22Rv1 (cell line): Measurements from ENCODE around the gene INTS11.

Source experiments
- H3K27ac ChIP-seq: fragments of 450-650 bp; 2 replicates; pipeline ENCODE4 v1.5.1; 2017
- CTCF ChIP-seq: fragments of 450-650 bp; IDR thresholded peaks from 2 replicates; pipeline ENCODE4 v1.5.1; 2017; ENCODE audit warnings: mild to moderate bottlenecking
- ZFX ChIP-seq: fragments of 450-650 bp; IDR thresholded peaks from 2 replicates; pipeline ENCODE4 v1.6.1; 2017; ENCODE audit warnings: antibody characterized with exemption, borderline replicate concordance

Gene INTS11

GRCh38 chr1:1345384-1345783, 20.9 kb upstream of the INTS11 start:
- no peak for TF ChIP-seq CTCF
- TF ChIP-seq ZFX, result no peak
- H3K27ac ChIP-seq, result no peak overlapping the region

- TF ChIP-seq CTCF (peak; percentile 43), ZFX (no peak)
- H3K27ac ChIP-seq, result no peak overlapping the region
Measured at GRCh38 chr1:1344655-1345361, 20.3 kb upstream of the INTS11 start.

- no peak overlapping the region for H3K27ac ChIP-seq
- TF ChIP-seq ZFX, result no peak
- no peak for TF ChIP-seq CTCF
Measured at GRCh38 chr1:1343811-1344421, 19.5 kb upstream of the INTS11 start.

- TF ChIP-seq ZFX, result no peak
- H3K27ac ChIP-seq, result no peak overlapping the region
Measured at GRCh38 chr1:1342584-1343115, 18.2 kb upstream of the INTS11 start.

- TF ChIP-seq ZFX (no peak), CTCF (no peak)
- H3K27ac ChIP-seq, result no peak overlapping the region
Measured at GRCh38 chr1:1342061-1342562, 17.7 kb upstream of the INTS11 start.

GRCh38 chr1:1341549-1342021, 17.1 kb upstream of the INTS11 start:
- H3K27ac ChIP-seq, result no peak overlapping the region
- TF ChIP-seq ZFX, result no peak
- no peak for TF ChIP-seq CTCF

- H3K27ac ChIP-seq, result no peak overlapping the region
- TF ChIP-seq CTCF, result no peak
- no peak for TF ChIP-seq ZFX
Measured at GRCh38 chr1:1340791-1341548, 16.5 kb upstream of the INTS11 start.
